Chondrocyte (in vitro differentiated cells): ENCODE data around the gene VASN. TPM values are rescaled to one million over a fixed set of nuclear protein-coding genes. Genes with fewer than 3 reads are reported as not detected.
A peak's percentile ranks its signal among the peaks of the same experiment; 100 is the strongest.

Experiments
- DNase-seq: peaks from one replicate; pipeline ENCODE4 v3.0.0; 2021; ENCODE audit warnings: mixed read lengths, low spot score
- H3K27ac Mint-ChIP-seq: one replicate; pipeline ENCODE4 v1.8.0; 2021; ENCODE audit warnings: mild to moderate bottlenecking, moderate library complexity, mixed read lengths; ENCODE audit not compliant: unreplicated experiment
- H3K27me3 Mint-ChIP-seq: 2 replicates; pipeline ENCODE4 v1.8.0; 2021; ENCODE audit warnings: low read depth, mixed read lengths
- H3K36me3 Mint-ChIP-seq: 2 replicates; pipeline ENCODE4 v1.8.0; 2021; ENCODE audit warnings: low read depth, mixed read lengths
- H3K4me1 Mint-ChIP-seq: 2 replicates; pipeline ENCODE4 v1.8.0; 2021; ENCODE audit warnings: low read depth, mild to moderate bottlenecking, mixed read lengths
- H3K4me3 Mint-ChIP-seq: one replicate; pipeline ENCODE4 v1.8.0; 2021; ENCODE audit warnings: mild to moderate bottlenecking, moderate library complexity, mixed read lengths; ENCODE audit not compliant: unreplicated experiment
- H3K9me3 Mint-ChIP-seq: 2 replicates; pipeline ENCODE4 v1.8.0; 2021; ENCODE audit warnings: low read depth, mixed read lengths
- CTCF ChIP-seq: fragments of 200-600 bp; sonication (generic); IDR thresholded peaks from 2 replicates; pipeline ENCODE4 v1.5.0; 2021; ENCODE audit warnings: antibody characterized with exemption, mild to moderate bottlenecking, moderate library complexity
- total RNA-seq: library from RNA; stranded (reverse); gene quantifications from 3 replicates; pipeline ENCODE4 v1.2.1, GENCODE V29; 2021

Gene VASN
- total RNA-seq, 1 donor from 2014 or later = 82.0 TPM

DNA sequence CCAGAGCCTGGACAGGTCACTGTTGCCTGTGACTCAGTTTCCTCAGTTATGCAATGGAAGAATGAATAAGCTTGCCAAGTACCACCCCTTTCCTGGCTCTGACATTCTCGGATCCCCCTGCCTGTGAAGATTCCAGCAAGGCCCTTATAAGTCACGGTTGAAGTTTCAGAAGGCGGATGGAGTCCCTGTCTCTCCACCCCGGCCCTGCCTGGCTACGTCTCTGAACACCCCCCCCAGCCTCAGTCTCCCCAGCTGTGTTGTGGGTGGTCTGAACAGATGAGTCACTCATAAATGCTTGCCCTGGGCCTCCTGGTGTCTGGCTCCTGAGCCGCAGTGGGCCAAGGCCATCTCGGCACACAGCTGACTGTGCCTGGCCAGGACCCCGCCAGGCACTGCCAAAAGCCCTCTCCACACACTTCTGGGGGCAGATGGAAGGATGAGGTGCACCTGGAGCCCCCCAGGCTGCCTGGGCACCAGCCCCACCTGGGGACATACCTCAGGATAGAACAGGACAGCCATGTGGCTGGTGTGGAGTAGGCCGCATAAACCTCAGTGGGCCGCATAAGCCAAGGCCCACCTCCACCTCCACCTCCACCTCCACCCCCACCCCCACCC lies 15.4 kb downstream of the VASN start:
- no peak for DNase-seq
- peak; percentile 14 for TF ChIP-seq CTCF
- Mint-ChIP-seq H3K4me1 (peaks cover 75% of the 10 kb centered on the region), H3K9me3 (no peaks in the 10 kb centered on the region), H3K27me3 (no peaks in the 10 kb centered on the region), H3K4me3 (no peak overlapping the region), H3K36me3 (no peaks in the 10 kb centered on the region), H3K27ac (peak overlapping the region; percentile 94)

DNA sequence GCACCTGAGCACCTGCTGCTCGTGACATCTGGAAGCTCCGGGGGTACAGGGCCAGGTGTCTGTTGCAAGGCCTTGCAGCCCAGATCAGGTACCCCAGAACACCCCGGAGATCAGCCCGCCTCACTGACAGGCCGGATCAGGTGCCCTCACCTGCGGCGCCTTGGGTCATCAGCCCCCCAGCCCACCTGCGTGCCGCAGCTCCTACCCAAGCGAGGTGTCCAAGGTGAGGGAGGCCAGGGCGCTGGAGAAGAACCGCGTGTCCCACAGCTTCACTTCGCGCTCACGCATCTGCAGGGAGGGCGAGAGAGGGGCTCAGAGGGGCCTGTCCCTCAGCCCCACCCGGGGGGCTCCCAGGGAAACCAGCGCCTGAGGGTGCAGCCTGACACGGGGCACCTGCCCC lies 16.1 kb downstream of the VASN start:
- DNase-seq = no peak
- Mint-ChIP-seq H3K4me1 (peaks cover 80% of the 10 kb centered on the region), H3K36me3 (no peaks in the 10 kb centered on the region), H3K27ac (peak overlapping the region; percentile 94), H3K9me3 (no peaks in the 10 kb centered on the region), H3K27me3 (no peaks in the 10 kb centered on the region), H3K4me3 (no peak overlapping the region)
- no peak for TF ChIP-seq CTCF

DNA sequence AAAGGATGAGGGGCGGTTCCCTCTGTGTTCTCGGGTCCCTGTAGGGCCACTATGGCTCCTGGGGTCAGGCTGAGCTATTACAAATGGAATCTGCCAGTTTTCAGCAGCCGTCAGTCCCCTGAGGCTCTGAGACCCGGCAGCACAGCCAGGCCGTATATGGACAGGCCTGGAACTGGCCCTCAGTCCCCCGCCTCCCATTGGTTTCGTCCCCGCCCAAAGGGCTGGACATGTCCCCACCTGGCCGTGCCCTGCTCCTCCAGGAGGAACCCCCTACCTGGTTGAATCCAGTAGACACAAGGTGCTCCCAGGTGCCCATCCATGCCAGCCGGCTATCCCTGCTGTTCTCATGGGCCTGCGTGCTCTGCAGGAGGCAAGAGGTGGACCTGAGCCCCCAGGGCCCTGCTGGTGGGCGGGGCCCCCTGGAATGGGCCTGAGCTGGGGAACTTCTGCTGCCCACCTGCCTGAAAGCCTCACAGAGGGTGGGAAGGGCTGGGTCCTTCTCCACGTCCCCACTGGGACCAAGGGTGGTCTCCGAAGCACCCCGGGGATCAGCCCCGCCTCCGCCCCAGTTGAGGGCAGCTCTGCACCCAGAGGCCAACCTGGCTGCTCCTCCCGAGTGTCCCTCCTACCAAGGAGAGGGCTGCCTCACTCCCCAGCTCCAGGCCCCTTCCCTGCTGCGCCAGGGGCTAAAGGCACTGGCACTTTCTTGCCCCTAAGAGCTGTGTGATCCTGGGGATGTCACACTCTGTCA lies 16.8 kb downstream of the VASN start:
- DNase-seq = no peak
- Mint-ChIP-seq H3K9me3 (no peaks in the 10 kb centered on the region), H3K27me3 (no peaks in the 10 kb centered on the region), H3K36me3 (no peaks in the 10 kb centered on the region), H3K4me1 (peaks cover 80% of the 10 kb centered on the region), H3K4me3 (no peak overlapping the region), H3K27ac (peak overlapping the region; percentile 94)
- no peak for TF ChIP-seq CTCF

DNA sequence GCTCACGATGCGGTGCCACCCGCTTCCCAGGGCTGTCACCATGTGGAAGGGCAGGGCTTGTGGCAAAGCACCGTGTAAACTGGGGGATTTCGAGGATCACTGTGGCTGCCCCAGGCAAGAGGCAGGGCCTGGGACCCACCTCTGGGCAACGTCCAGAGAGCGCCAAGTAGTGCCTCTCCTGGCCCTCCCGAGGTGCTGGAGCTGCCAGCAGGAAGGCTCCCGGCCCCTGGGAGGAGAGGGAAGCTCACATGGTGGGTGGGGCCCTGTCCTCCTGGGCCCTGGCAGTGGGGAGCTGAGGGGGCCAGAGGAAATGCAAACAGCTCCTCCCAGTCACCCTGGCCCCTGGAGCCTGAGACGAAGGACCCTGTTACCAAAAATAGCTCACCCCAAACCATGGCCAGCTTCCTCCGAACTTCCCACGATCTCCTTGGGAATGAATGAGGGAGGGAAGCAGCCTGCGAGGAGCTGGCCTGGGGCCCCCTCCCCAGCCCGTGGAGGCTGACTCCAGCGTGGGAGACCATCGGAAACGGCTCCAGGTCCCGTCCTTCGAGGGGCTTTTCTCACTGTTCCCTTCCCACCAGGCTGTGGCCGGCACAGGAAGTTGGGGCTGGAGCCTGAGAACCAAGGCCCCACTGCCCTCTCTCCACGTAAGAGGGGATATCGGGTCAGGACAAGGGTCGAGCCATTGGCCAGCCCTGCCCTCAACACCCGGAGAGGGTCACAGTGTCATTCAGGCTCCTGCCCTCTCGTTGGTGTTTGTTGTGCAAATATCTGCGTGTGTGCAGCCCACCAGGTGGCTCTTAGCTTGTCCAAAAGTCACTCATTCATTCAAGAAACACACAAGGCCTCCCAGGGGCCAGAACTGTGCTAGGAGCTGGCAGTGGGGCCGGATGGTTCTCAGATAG lies 17.7 kb downstream of the VASN start:
- H3K27ac Mint-ChIP-seq = peak overlapping the region; percentile 82
- TF ChIP-seq CTCF = no peak
- peak; percentile 65 for DNase-seq
- no peaks in the 10 kb centered on the region for H3K9me3 Mint-ChIP-seq
- no peaks in the 10 kb centered on the region for H3K36me3 Mint-ChIP-seq
- no peaks in the 10 kb centered on the region for H3K27me3 Mint-ChIP-seq
- H3K4me3 Mint-ChIP-seq = no peak overlapping the region
- H3K4me1 Mint-ChIP-seq = peaks cover 75% of the 10 kb centered on the region
